SK-N-DZ (cell line): Measurements from ENCODE around the gene ANKRD30B. TPM values are rescaled to one million over a fixed set of nuclear protein-coding genes. Genes with fewer than 3 reads are reported as not detected.
"Not testable (repeated sequence)": the region's sequence is repeated elsewhere in the genome, so short reads cannot be mapped to it uniquely, and the experiment has no call there.

ENCODE experiments used
- DNase-seq: peaks from one replicate; pipeline ENCODE4 v3.0.0-alpha.2; 2015; ENCODE audit warnings: low spot score
- polyA plus RNA-seq, 2 experiments: library from polyadenylated mRNA; depleted of rRNA; stranded (reverse); fragments of >200 nt; gene quantifications; 2 replicates each; pipeline ENCODE4 v1.2.3, GENCODE V29; 2014

ANKRD30B gene, protein sequence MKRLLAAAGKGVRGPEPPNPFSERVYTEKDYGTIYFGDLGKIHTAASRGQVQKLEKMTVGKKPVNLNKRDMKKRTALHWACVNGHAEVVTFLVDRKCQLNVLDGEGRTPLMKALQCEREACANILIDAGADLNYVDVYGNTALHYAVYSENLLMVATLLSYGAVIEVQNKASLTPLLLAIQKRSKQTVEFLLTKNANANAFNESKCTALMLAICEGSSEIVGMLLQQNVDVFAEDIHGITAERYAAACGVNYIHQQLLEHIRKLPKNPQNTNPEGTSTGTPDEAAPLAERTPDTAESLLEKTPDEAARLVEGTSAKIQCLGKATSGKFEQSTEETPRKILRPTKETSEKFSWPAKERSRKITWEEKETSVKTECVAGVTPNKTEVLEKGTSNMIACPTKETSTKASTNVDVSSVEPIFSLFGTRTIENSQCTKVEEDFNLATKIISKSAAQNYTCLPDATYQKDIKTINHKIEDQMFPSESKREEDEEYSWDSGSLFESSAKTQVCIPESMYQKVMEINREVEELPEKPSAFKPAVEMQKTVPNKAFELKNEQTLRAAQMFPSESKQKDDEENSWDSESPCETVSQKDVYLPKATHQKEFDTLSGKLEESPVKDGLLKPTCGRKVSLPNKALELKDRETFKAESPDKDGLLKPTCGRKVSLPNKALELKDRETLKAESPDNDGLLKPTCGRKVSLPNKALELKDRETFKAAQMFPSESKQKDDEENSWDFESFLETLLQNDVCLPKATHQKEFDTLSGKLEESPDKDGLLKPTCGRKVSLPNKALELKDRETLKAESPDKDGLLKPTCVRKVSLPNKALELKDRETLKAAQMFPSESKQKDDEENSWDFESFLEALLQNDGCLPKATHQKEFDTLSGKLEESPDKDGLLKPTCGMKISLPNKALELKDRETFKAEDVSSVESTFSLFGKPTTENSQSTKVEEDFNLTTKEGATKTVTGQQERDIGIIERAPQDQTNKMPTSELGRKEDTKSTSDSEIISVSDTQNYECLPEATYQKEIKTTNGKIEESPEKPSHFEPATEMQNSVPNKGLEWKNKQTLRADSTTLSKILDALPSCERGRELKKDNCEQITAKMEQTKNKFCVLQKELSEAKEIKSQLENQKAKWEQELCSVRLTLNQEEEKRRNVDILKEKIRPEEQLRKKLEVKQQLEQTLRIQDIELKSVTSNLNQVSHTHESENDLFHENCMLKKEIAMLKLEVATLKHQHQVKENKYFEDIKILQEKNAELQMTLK (N-terminal part only)
- polyA plus RNA-seq (2014; cell fraction: cytosol; rRNA removed) = not detected in 2 replicates
- not detected in 2 replicates for polyA plus RNA-seq (2014; cell fraction: nucleus; rRNA removed)

DNA sequence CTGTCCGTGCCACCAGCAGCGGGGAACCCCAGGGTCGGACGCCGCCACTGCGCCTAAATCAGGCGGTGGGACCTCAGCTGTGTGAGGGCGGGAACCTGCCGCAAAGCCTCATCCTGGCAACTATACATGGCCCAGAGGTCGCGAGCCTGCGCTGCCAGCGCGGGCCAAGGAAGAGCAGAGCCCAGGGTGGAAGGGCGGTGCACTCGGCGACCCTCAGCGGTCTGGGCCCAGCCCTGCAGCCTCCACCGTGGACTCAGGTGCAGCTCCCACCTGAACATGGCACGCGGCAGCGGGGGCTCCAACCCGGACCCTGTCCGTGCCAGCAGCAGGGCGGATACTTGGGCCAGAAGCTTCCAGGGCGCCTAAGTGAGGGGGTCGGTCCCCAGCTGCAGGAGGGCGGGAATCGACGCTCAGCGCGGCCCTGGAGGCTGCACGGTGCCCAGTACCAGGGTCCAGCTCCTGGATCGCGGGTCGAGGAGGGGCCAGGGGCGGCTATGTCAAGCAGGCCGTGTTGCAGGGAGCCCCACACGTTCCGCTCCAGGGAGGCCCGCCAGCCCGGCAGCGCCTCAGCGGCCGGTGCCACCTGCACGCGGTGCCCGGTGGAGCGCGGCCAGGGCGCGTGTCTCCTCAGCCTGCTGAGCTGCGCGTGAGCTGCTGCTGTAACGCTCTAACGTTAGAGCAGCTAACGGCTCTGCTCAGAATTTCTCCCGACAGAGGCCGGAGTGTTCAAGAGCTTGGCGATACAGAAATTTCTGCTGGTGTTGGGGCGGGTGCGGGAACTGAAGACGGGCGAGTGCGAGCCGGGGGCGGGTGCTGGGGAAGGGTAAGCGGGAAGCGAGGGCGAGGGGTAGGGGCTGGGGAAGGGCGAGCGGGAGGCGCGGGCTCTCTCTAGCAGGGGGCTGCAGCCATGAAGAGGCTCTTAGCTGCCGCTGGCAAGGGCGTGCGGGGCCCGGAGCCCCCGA is at the start of gene ANKRD30B:
Gene ANKRD30B (plus strand): TSS at position 660 of the 962 bp plus-strand sequence. CDS start 248 bp downstream, at position 908.
- no peak for DNase-seq

- DNase-seq = not testable (repeated sequence)
Measured at GRCh38 chr18:14701286-14702040, 46.5 kb upstream of the ANKRD30B start.

DNA sequence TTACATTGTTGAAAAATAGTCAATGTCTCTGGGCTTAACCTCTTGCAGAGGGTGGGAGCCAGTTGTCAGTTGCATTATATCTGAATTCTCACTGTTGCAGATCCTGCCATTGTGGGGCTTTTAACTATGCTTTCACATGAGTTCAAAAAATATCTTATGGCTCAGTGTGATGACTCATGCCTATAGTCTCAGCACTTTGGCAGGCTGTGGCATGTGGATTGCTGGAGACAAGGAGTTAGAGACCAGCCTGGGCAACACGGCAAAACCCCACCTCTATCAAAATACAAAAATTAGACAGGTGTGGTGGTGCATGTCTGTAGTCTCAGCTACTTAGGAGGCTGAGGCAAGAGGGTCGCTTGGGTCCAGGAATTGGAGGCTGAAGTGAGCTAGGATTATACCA is 38.2 kb upstream of the ANKRD30B start:
- DNase-seq = not testable (repeated sequence)

GRCh38 chr18:14721569-14721968 is 26.4 kb upstream of the ANKRD30B start:
- not testable (repeated sequence) for DNase-seq

GRCh38 chr18:14739056-14739455 is 8.9 kb upstream of the ANKRD30B start:
- DNase-seq = not testable (repeated sequence)

- no peak for DNase-seq
Measured at GRCh38 chr18:14746897-14747296, 1.1 kb upstream of the ANKRD30B start.

DNA sequence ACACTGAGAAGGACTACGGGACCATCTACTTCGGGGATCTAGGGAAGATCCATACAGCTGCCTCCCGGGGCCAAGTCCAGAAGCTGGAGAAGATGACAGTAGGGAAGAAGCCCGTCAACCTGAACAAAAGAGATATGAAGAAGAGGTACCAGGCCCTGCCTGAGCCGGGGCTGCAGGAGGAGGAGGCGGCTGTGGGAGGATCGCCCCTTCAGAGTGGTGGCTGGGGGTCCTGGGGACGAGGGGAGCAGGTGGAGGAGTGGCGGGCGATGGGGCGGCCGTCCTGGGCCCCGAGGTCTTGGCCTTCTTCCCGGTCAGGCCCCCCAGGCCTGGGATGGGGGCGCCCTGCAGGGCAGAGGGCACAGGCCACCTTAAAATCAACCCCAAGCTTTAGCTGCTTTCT is 524 bp downstream of the ANKRD30B start:
- DNase-seq = no peak

GRCh38 chr18:14763566-14763965 is 15.6 kb downstream of the ANKRD30B start:
- not testable (repeated sequence) for DNase-seq

GRCh38 chr18:14767474-14767873 is 19.5 kb downstream of the ANKRD30B start:
- DNase-seq = no peak

DNA sequence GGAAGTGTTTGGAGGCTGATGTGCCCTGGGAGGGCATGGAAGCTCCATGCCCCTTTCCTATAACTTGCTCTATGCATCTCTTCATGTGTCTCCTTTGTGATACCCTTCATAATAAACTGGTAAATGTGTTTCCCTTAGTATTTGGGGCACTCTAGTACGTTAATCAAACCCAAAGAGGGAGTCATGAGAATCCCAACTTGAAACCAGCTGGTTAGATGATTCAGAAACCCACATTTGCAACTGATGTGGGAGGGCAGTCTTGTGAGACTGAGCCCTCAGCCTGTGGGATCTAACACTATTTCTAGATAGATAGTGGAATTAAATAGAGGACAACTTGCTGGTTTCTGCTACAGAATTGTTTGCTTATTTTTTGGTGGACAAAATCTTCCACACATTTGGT is 20.3 kb downstream of the ANKRD30B start:
- DNase-seq = no peak

DNA sequence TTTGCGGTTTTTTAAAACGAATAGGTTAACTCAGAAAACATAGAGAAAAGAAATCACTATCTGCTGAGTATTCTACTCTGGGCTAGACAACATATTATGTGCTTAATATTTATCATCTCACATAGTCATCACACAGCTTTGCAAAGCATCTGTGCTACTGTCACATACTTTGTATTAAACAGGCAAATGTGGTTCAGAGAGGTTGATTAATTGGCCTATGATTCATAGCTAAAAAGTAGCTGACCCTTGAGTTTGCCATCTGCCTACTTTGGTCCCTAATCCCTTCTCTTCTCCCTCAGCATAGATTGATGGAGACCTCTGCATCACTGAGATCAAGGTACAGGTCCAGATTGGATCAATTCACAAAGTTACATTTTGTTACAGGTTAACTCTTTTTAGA is 21.4 kb downstream of the ANKRD30B start:
- DNase-seq = no peak

- DNase-seq = no peak
Measured at GRCh38 chr18:14776801-14777200, 28.8 kb downstream of the ANKRD30B start.

DNA sequence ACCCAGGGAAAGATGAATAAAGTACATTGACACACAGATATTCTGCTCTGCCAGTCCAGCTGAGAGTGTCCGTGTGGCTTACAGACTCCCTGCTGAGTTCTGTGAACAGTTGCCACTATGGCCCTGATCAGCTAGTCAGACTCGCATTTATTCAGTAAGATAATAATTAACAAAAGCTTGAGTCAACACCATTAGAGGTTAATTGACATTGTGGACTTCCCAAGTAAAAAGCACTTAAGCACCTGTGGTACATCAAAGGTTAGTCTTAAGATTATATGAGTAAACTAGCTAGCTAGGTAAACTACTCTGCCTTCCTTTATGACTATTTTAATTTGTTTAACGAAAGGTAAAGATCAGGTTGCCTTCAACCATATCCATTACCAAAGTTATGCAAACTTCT is 33.7 kb downstream of the ANKRD30B start:
- no peak for DNase-seq

GRCh38 chr18:14784133-14784532 is 36.2 kb downstream of the ANKRD30B start:
- no peak for DNase-seq

DNA sequence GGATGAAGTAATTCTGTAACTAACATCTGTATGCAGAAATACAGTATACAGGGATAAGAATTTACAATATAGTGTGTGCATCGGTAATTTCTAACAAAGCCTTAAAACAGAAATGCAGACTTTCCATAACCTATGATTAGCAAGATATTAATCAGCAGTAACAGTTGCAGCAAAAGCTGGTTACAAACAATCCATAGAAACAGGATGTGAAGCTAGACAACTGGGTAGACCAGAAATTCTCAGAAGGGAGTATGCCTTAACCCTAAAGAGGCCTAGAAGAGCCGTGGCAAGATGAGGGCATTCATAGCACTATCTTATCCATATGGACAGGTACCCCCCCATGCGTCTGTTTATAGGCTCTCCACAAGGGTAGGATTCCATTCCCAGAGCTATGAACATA is 48.9 kb downstream of the ANKRD30B start:
- not testable (repeated sequence) for DNase-seq

GRCh38 chr18:14797969-14798764 is 50.2 kb downstream of the ANKRD30B start:
- not testable (repeated sequence) for DNase-seq

DNA sequence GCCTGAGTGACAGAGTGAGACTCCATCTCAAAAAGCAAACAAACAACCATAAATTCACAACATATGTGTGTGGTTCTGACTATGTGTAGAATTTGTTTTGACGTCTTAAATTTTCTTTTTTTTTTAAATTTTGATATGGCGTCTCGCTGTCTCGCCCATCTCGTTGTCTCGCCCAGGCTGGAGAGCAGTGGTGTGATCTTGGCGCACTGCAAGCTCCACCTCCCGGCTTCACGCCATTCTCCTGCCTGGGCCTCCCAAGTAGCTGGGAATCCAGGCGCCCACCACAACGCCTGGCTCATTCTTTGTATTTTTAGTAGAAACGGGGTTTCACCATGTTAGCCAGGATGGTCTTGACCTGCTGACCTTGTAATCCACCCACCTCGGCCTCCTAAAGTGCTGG is 63.1 kb downstream of the ANKRD30B start:
- not testable (repeated sequence) for DNase-seq

GRCh38 chr18:14826972-14827632 is 79.1 kb downstream of the ANKRD30B start:
- not testable (repeated sequence) for DNase-seq
